Astrocyte (in vitro differentiated cells and primary cell): ENCODE data around the gene SMCO2. TPM values are rescaled to one million over a fixed set of nuclear protein-coding genes. Genes with fewer than 3 reads are reported as not detected.

Experiments used
- DNase-seq: peaks from one replicate; pipeline ENCODE4 v3.0.0-alpha.2; 2010; ENCODE audit warnings: low read depth
- FAIRE-seq: peaks from 2 replicates; lab custom pipeline; 2011; peaks lifted over from hg19 to GRCh38; lab: Jason Lieb, UNC
- H2AFZ ChIP-seq: 2 replicates; pipeline ENCODE4 v1.6.0; 2012; ENCODE audit warnings: low read depth, low read length, inconsistent platforms
- H3K27ac ChIP-seq: 2 replicates; pipeline ENCODE4 v1.5.1; 2011; ENCODE audit warnings: low read depth, low read length, inconsistent platforms
- H3K27me3 ChIP-seq: 2 replicates; pipeline ENCODE4 v1.6.0; 2011; ENCODE audit warnings: low read length, inconsistent platforms; ENCODE audit not compliant: insufficient read depth
- H3K36me3 ChIP-seq: 2 replicates; pipeline ENCODE4 v1.5.1; 2011; ENCODE audit warnings: low read length, inconsistent platforms; ENCODE audit not compliant: insufficient read depth
- H3K4me1 ChIP-seq: 2 replicates; pipeline ENCODE4 v1.5.1; 2011; ENCODE audit warnings: low read length, inconsistent platforms; ENCODE audit not compliant: insufficient read depth
- H3K4me2 ChIP-seq: 2 replicates; pipeline ENCODE4 v1.6.0; 2012; ENCODE audit warnings: low read length, inconsistent platforms
- H3K4me3 ChIP-seq: 2 replicates; pipeline ENCODE4 v1.5.1; 2011; ENCODE audit warnings: low read depth, mild to moderate bottlenecking, low read length, inconsistent platforms; ENCODE audit not compliant: insufficient read depth
- H3K79me2 ChIP-seq: 2 replicates; pipeline ENCODE4 v1.6.0; 2012; ENCODE audit warnings: mild to moderate bottlenecking, low read length, inconsistent platforms; ENCODE audit not compliant: insufficient read depth
- H3K9ac ChIP-seq: 2 replicates; pipeline ENCODE4 v1.6.0; 2012; ENCODE audit warnings: mild to moderate bottlenecking, low read length, inconsistent platforms
- H3K9me3 ChIP-seq: 2 replicates; pipeline ENCODE4 v1.5.1; 2012; ENCODE audit warnings: low read depth, mild to moderate bottlenecking, low read length, inconsistent platforms; ENCODE audit not compliant: insufficient read depth
- H4K20me1 ChIP-seq: 2 replicates; pipeline ENCODE4 v1.6.0; 2012; ENCODE audit warnings: low read length, inconsistent platforms; ENCODE audit not compliant: insufficient read depth
- H3K27ac Mint-ChIP-seq: one replicate; pipeline ENCODE4 v1.8.0; 2021; ENCODE audit warnings: mild to moderate bottlenecking, mixed read lengths; ENCODE audit not compliant: unreplicated experiment
- H3K27me3 Mint-ChIP-seq: one replicate; pipeline ENCODE4 v1.8.0; 2021; ENCODE audit warnings: low read depth, mixed read lengths; ENCODE audit not compliant: unreplicated experiment
- H3K36me3 Mint-ChIP-seq: one replicate; pipeline ENCODE4 v1.8.0; 2021; ENCODE audit warnings: low read depth, mixed read lengths; ENCODE audit not compliant: unreplicated experiment
- H3K4me1 Mint-ChIP-seq: one replicate; pipeline ENCODE4 v1.8.0; 2021; ENCODE audit warnings: low read depth, mixed read lengths; ENCODE audit not compliant: unreplicated experiment
- H3K4me3 Mint-ChIP-seq: one replicate; pipeline ENCODE4 v1.8.0; 2021; ENCODE audit warnings: mild to moderate bottlenecking, moderate library complexity, mixed read lengths; ENCODE audit not compliant: unreplicated experiment
- H3K9me3 Mint-ChIP-seq: one replicate; pipeline ENCODE4 v1.8.0; 2021; ENCODE audit warnings: mild to moderate bottlenecking, mixed read lengths; ENCODE audit not compliant: unreplicated experiment
- EZH2 ChIP-seq: IDR thresholded peaks from 2 replicates; pipeline ENCODE4 v1.6.1; 2012; ENCODE audit warnings: mild to moderate bottlenecking, low read length, inconsistent platforms; ENCODE audit not compliant: insufficient read depth
- total RNA-seq: library from RNA; stranded (reverse); gene quantifications from 2 replicates; pipeline ENCODE4 v1.2.1, GENCODE V29; 2021
- TF ChIP-seq, protein P1 (sequence below): IDR thresholded peaks from 2 replicates; pipeline ENCODE4 v1.5.1; 2011; ENCODE audit warnings: low read depth, mild to moderate bottlenecking, inconsistent platforms, low read length, moderate library complexity; ENCODE audit not compliant: insufficient read depth

SMCO2 gene
- total RNA-seq, 1 donor from 2014 or later: 0.32 TPM

DNA sequence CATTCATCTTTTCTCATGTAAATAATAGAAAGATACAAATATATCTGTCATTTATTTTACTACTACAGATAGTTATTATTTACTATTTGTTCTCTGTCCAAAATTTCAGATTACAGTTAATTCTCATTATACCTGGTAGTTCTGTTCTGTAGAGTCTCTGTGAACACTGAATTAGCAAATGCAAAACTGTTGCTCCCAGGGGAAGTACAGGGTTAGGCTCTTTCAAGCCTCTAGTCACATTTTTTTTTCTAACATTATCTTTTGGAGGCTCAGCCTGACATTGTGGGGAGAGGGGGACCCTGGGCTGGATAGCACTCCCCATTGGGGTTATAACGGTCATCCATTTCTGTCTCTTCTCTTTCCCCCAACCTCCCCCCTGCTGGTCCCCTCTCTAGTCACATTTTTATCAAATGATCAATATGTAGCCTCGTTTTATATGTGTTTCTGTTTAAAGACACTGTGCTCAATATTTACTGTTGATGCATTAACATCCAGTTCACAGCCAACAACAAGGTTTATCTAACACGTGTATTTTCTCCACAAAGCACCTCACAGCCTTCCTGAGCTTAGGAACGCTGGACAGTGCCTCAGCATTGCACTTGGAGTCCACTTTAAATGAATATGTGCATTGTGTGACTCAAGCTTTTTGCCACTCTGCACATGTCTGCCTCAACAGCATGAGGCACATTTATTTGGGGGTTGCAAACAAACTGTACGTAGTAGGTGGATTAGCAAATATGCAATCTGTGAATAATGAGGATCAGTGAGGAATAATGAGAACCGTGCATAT, 4.7 kb downstream of the SMCO2 start:
- no peaks in the 10 kb centered on the region for H3K36me3 ChIP-seq
- DNase-seq (no peak), FAIRE-seq (no peak)
- H3K27ac Mint-ChIP-seq: no peak overlapping the region
- H3K9me3 Mint-ChIP-seq: peaks cover 2% of the 10 kb centered on the region
- H3K4me1 Mint-ChIP-seq: peaks cover 5% of the 10 kb centered on the region
- no peak overlapping the region for H3K4me3 ChIP-seq
- no peak overlapping the region for H3K4me2 ChIP-seq
- peaks cover 2% of the 10 kb centered on the region for H3K9me3 ChIP-seq
- no peaks in the 10 kb centered on the region for H3K79me2 ChIP-seq
- H3K36me3 Mint-ChIP-seq: no peaks in the 10 kb centered on the region
- H3K9ac ChIP-seq: no peak overlapping the region
- no peak overlapping the region for H3K27ac ChIP-seq
- no peaks in the 10 kb centered on the region for H3K4me1 ChIP-seq
- no peaks in the 10 kb centered on the region for H4K20me1 ChIP-seq
- TF ChIP-seq, protein P1, sequence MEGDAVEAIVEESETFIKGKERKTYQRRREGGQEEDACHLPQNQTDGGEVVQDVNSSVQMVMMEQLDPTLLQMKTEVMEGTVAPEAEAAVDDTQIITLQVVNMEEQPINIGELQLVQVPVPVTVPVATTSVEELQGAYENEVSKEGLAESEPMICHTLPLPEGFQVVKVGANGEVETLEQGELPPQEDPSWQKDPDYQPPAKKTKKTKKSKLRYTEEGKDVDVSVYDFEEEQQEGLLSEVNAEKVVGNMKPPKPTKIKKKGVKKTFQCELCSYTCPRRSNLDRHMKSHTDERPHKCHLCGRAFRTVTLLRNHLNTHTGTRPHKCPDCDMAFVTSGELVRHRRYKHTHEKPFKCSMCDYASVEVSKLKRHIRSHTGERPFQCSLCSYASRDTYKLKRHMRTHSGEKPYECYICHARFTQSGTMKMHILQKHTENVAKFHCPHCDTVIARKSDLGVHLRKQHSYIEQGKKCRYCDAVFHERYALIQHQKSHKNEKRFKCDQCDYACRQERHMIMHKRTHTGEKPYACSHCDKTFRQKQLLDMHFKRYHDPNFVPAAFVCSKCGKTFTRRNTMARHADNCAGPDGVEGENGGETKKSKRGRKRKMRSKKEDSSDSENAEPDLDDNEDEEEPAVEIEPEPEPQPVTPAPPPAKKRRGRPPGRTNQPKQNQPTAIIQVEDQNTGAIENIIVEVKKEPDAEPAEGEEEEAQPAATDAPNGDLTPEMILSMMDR: no peak
- TF ChIP-seq EZH2: no peak
- peaks cover 2% of the 10 kb centered on the region for H3K27me3 Mint-ChIP-seq
- no peak overlapping the region for H2AFZ ChIP-seq
- no peak overlapping the region for H3K4me3 Mint-ChIP-seq
- H3K27me3 ChIP-seq: no peaks in the 10 kb centered on the region

DNA sequence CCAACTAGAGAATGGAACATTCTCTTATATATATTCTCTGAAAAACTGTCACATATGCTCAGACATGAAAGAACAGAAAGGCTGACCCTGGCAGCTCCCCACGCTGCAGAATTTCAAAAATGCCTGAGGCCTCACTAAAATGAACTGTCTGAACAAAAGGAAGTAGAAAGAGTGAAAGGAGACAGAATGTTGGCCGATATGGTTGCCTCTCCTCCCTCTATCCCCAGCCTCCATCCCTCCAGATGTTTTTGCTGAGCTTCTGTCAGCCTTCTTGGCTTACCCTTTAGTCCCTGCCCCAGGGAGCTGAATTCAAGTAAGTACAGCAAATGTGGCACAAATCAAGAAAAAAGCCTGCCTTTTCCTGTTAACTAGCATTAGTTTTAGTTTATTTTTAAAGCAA, 6.9 kb downstream of the SMCO2 start:
- no peaks in the 10 kb centered on the region for H3K9me3 ChIP-seq
- TF ChIP-seq, protein P1: no peak
- TF ChIP-seq EZH2: no peak
- H3K4me2 ChIP-seq: no peak overlapping the region
- no peaks in the 10 kb centered on the region for H3K4me1 ChIP-seq
- H2AFZ ChIP-seq: no peak overlapping the region
- no peak overlapping the region for H3K9ac ChIP-seq
- peaks cover 5% of the 10 kb centered on the region for H3K4me1 Mint-ChIP-seq
- peaks cover 2% of the 10 kb centered on the region for H3K27me3 Mint-ChIP-seq
- H3K36me3 Mint-ChIP-seq: no peaks in the 10 kb centered on the region
- no peaks in the 10 kb centered on the region for H4K20me1 ChIP-seq
- peaks cover 2% of the 10 kb centered on the region for H3K9me3 Mint-ChIP-seq
- peak overlapping the region; percentile 20 for H3K4me3 Mint-ChIP-seq
- H3K27me3 ChIP-seq: no peaks in the 10 kb centered on the region
- H3K27ac ChIP-seq: no peak overlapping the region
- no peak for FAIRE-seq
- peak overlapping the region; percentile 34 for H3K27ac Mint-ChIP-seq
- H3K79me2 ChIP-seq: no peaks in the 10 kb centered on the region
- DNase-seq: no peak
- no peak overlapping the region for H3K4me3 ChIP-seq
- no peaks in the 10 kb centered on the region for H3K36me3 ChIP-seq

DNA sequence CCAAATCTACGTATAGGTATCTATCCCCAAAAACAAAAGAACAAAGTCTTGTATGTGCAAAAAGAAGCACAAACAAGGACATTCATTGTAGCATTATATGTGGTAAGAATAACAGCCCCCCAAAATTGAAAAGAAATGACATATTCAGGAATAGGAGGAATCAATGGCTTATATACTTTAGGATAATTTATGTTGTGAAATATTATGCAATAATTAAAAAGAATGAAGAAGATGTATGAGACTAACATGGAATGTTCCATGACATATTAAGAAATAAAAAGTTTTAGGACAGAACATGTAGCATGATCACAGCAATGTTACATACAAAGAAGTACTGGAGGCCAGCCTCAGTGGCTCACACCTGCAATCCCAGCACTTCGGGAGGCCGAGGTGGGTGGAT, 9.1 kb downstream of the SMCO2 start:
- H2AFZ ChIP-seq: no peak overlapping the region

More for the DNA sequence above, 9.1 kb downstream of the SMCO2 start:
- H3K9me3 Mint-ChIP-seq: no peaks in the 10 kb centered on the region
- H3K4me1 Mint-ChIP-seq: peaks cover 10% of the 10 kb centered on the region
- no peak overlapping the region for H3K27ac ChIP-seq
- H3K36me3 ChIP-seq: no peaks in the 10 kb centered on the region
- no peaks in the 10 kb centered on the region for H3K27me3 Mint-ChIP-seq
- no peak overlapping the region for H3K4me3 ChIP-seq
- FAIRE-seq (no peak), DNase-seq (no peak)
- no peak for TF ChIP-seq EZH2
- TF ChIP-seq, protein P1: no peak
- no peak overlapping the region for H3K4me3 Mint-ChIP-seq
- no peak overlapping the region for H3K27ac Mint-ChIP-seq
- H3K9me3 ChIP-seq: no peaks in the 10 kb centered on the region
- no peak overlapping the region for H3K9ac ChIP-seq
- H4K20me1 ChIP-seq: no peaks in the 10 kb centered on the region
- H3K79me2 ChIP-seq: no peaks in the 10 kb centered on the region
- H3K27me3 ChIP-seq: no peaks in the 10 kb centered on the region
- no peak overlapping the region for H3K4me2 ChIP-seq
- H3K4me1 ChIP-seq: peaks cover 3% of the 10 kb centered on the region
- no peaks in the 10 kb centered on the region for H3K36me3 Mint-ChIP-seq
